SU-DHL-6 (cell line): ENCODE measurements around the gene RASD1.

Experiments
- H2AFZ ChIP-seq: fragments of 200-600 bp; sonication (generic); 2 replicates; pipeline ENCODE4 v1.6.1; 2014; ENCODE audit warnings: low read depth, mild to moderate bottlenecking, moderate library complexity, mixed read lengths, antibody characterized with exemption, low read length; ENCODE audit not compliant: severe bottlenecking
- H3F3A ChIP-seq: fragments of 200-600 bp; shearing (Covaris generic); 2 replicates; pipeline ENCODE4 v1.6.0; 2016; ENCODE audit warnings: antibody characterized with exemption, mild to moderate bottlenecking; ENCODE audit not compliant: insufficient read depth
- H3K27ac ChIP-seq: fragments of 200-600 bp; sonication (generic); 2 replicates; pipeline ENCODE4 v1.5.1; 2016; ENCODE audit warnings: low read depth, mild to moderate bottlenecking, low read length, moderate library complexity, mixed read lengths
- H3K27me3 ChIP-seq: fragments of 200-600 bp; sonication (generic), shearing (Covaris generic); 2 replicates; pipeline ENCODE4 v1.6.0; 2014; ENCODE audit warnings: mild to moderate bottlenecking, low read length
- H3K36me3 ChIP-seq: fragments of 200-600 bp; sonication (generic); 2 replicates; pipeline ENCODE4 v1.6.1; 2014; ENCODE audit warnings: mild to moderate bottlenecking, low read length, mixed read lengths
- H3K4me2 ChIP-seq: fragments of 300-600, 200-600 bp; shearing (Covaris generic), sonication (generic); 2 replicates; pipeline ENCODE4 v1.6.0; 2014; ENCODE audit warnings: low read length, low read depth, mild to moderate bottlenecking; ENCODE audit not compliant: poor library complexity, severe bottlenecking
- H3K4me3 ChIP-seq: fragments of 200-600 bp; sonication (generic); 2 replicates; pipeline ENCODE4 v1.5.1; 2014; ENCODE audit warnings: antibody characterized with exemption, low read length, mild to moderate bottlenecking, mixed read lengths; ENCODE audit not compliant: insufficient read depth, poor library complexity, severe bottlenecking
- H3K79me2 ChIP-seq: fragments of 200-600 bp; sonication (generic); 2 replicates; pipeline ENCODE4 v1.6.1; 2014; ENCODE audit warnings: mild to moderate bottlenecking, low read length, moderate library complexity; ENCODE audit not compliant: insufficient read depth
- H3K9ac ChIP-seq: fragments of 200-600 bp; sonication (generic); 2 replicates; pipeline ENCODE4 v1.7.0; 2014; ENCODE audit warnings: mild to moderate bottlenecking, low read length
- H3K9me2 ChIP-seq: fragments of 200-600 bp; sonication (generic); replicated peaks from 2 replicates; pipeline ENCODE4 v1.6.1; 2014; ENCODE audit warnings: low read length; ENCODE audit not compliant: insufficient read depth
- H3K9me3 ChIP-seq: fragments of 200-600 bp; sonication (generic); 2 replicates; pipeline ENCODE4 v1.6.1; 2014; ENCODE audit warnings: low read length, mixed read lengths; ENCODE audit not compliant: insufficient read depth
- H4K20me1 ChIP-seq: fragments of 200-600 bp; sonication (generic); 2 replicates; pipeline ENCODE4 v1.6.1; 2014; ENCODE audit warnings: low read depth, mild to moderate bottlenecking, antibody characterized with exemption, low read length, moderate library complexity, mixed read lengths
- CTCF ChIP-seq: fragments of 200-600 bp; sonication (generic); IDR thresholded peaks from one replicate; pipeline ENCODE4 v1.5.1; 2017; ENCODE audit warnings: antibody characterized with exemption, mild to moderate bottlenecking, low read length, moderate library complexity; ENCODE audit not compliant: insufficient read depth, poor library complexity, severe bottlenecking
- EZH2phosphoT487 ChIP-seq: fragments of 200-600 bp; sonication (generic), shearing (Covaris generic); conservative IDR thresholded peaks from 2 replicates; pipeline ENCODE4 v1.6.1; 2018; ENCODE audit warnings: mild to moderate bottlenecking, antibody characterized with exemption, low read length, moderate library complexity, mixed read lengths

RASD1 gene

DNA sequence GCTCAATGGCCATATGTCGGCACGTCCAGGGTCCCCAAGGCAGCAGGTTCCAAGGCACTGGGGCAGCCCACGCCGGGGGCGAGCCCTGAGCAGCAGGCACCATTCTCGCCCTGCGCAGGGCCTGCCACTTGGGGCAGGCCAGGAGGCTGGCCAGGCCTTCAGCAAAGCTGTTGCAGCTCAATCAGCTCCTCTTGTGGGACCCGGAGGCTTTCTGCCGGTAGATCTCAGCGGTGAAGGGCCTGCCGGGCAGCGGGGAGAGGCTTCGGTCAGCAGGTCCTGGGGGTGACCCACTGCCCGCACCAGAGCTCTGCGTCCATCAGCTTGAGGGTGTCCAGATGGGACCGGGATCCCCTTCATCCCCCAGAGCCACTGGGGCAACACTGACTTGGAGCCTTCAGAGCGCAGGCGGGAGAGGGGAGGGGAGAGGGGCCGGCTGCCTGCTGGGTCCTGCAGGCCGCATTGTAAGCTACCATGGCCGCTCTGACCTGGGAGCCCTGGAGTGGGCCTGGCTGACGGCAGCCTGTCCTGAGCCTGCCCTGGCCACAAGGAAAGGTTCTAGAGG lies 9.5 kb upstream of the RASD1 start:
- Histone ChIP-seq H3F3A (no peaks in the 10 kb centered on the region), H3K9me2 (no peaks in the 10 kb centered on the region), H3K36me3 (no peaks in the 10 kb centered on the region), H4K20me1 (no peaks in the 10 kb centered on the region; the same call in 1 of the 2 replicates), H3K4me2 (no peak overlapping the region), H2AFZ (no peak overlapping the region), H3K4me3 (no peak overlapping the region), H3K27me3 (no peaks in the 10 kb centered on the region), H3K79me2 (no peaks in the 10 kb centered on the region), H3K9ac (no peak overlapping the region), H3K27ac (no peak overlapping the region), H3K9me3 (no peaks in the 10 kb centered on the region)
- no peak for TF ChIP-seq CTCF

DNA sequence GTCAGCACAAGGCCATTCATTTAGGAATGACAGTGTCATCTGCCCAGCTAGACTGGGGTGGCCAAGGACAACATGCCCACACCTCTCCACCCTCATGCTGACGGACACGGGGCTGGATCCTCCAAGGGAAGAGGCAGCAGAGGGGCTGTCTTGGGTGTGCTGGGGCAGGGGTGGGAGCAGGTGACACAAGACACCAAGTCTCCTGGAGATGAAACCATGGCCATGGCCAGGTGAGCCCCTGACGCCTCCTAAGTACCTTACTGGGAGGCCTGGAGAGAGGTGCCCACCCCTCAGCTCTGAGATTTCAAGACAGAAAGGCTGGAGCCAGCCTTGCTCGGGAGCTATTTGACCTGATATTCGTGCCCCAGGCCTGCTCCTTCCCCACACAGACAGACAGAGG lies 9.0 kb upstream of the RASD1 start:
- Histone ChIP-seq H3K27ac (no peak overlapping the region), H4K20me1 (no peaks in the 10 kb centered on the region; the same call in 1 of the 2 replicates), H3K27me3 (no peaks in the 10 kb centered on the region), H3K4me3 (no peak overlapping the region), H2AFZ (no peak overlapping the region), H3K9me3 (no peaks in the 10 kb centered on the region), H3K36me3 (no peaks in the 10 kb centered on the region), H3K9ac (no peak overlapping the region), H3F3A (no peaks in the 10 kb centered on the region), H3K79me2 (no peaks in the 10 kb centered on the region), H3K9me2 (no peaks in the 10 kb centered on the region), H3K4me2 (no peak overlapping the region)
- no peak for TF ChIP-seq CTCF
- TF ChIP-seq EZH2phosphoT487: no peak

DNA sequence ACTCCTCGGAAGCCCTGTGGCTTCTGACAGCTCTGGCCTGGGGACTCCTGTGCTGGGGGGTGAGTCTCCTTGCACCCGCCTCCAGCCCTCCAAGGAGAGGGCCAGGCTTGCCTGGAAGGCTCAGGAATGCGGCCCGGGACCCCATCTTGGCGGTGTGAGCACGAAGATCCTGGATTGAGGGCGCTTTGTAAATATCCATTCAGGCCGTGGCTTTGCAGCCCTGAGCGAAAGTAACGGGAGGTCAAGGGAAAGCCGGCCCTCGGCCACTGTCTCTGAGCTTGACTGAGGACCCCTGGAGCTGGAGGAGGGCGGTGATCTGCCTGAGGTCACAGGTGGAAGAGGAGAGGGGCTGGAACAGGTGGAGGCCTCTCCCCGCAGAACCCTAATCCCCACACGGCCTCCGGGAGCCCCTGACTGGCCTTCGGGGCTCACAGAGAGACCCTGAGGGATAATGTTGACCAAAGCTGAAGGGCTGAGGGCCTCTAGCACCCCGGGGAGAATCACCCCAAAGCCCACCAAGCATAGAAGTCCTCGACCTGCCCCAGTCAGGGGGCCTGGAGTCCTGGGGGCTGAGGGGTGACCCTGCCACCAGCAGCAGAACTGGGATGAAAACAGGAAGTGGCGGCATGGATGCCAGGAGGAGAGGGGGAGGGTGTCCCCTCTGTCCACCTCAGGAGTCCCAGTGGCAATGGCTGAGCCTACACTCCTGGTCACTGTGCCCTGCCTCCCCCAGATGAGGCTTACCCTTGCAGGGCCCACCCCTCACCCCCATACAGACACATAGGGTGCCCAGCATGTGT lies 8.3 kb upstream of the RASD1 start:
- H3F3A ChIP-seq: no peaks in the 10 kb centered on the region
- H4K20me1 ChIP-seq: no peaks in the 10 kb centered on the region; the same call in 1 of the 2 replicates
- no peaks in the 10 kb centered on the region for H3K79me2 ChIP-seq
- no peaks in the 10 kb centered on the region for H3K9me3 ChIP-seq
- H3K36me3 ChIP-seq: no peaks in the 10 kb centered on the region
- no peaks in the 10 kb centered on the region for H3K27me3 ChIP-seq
- H3K27ac ChIP-seq: no peak overlapping the region
- H3K9me2 ChIP-seq: no peaks in the 10 kb centered on the region
- H3K9ac ChIP-seq: no peak overlapping the region
- TF ChIP-seq EZH2phosphoT487: no peak
- no peak for TF ChIP-seq CTCF
- H3K4me2 ChIP-seq: no peak overlapping the region
- H3K4me3 ChIP-seq: no peak overlapping the region
- no peak overlapping the region for H2AFZ ChIP-seq
